ENCODE data around the gene EIF1AD.
"Not testable (repeated sequence)": the region's sequence is repeated elsewhere in the genome, so short reads cannot be mapped to it uniquely, and the experiment has no call there.

EIF1AD gene, protein sequence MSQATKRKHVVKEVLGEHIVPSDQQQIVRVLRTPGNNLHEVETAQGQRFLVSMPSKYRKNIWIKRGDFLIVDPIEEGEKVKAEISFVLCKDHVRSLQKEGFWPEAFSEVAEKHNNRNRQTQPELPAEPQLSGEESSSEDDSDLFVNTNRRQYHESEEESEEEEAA

GRCh38 chr11:66001942-66002647, at the start of gene EIF1AD, which contains the start of gene BANF1:
EIF1AD (minus strand) TSS chr11:66002157; CDS start chr11:66000389, 1,768 bp downstream.
BANF1 (plus strand) TSS chr11:66002503; CDS start chr11:66003251, 748 bp downstream.
- no peak for DNase-seq

GRCh38 chr11:66051371-66051765, 49.4 kb upstream of the EIF1AD start:
- no peak for DNase-seq

DNA sequence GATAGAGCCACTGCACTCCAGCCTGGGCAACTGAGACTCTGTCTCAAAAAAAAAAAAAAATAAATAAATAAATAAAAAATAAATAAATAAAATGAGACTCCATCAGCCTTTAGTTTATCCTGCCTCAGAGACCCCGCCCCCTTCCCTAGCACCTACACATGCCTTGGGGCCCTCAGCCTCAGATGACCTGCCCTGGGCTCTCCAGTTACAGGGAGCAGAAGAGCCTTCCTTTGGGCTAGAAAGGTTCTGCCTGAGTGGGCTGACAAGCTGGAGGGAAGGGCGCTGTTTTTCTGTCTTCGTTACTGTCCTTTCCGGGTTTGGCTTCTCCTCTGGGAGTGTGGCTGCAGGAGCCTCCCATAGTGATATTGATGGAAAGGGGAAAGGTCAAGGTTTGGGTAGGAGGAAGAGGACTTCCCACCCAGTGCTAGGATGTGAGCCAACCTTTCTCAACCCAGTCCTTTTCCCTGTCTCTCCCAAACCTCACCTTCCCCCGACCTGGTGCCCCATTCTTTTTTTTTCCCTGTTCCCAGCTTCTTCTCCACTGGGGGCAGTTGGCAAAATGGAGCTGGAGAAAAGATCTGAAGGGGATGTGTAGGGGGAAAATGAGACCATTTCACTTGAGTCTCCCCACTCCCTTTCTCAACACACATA, 48.7 kb upstream of the EIF1AD start:
- no peak for DNase-seq

DNA sequence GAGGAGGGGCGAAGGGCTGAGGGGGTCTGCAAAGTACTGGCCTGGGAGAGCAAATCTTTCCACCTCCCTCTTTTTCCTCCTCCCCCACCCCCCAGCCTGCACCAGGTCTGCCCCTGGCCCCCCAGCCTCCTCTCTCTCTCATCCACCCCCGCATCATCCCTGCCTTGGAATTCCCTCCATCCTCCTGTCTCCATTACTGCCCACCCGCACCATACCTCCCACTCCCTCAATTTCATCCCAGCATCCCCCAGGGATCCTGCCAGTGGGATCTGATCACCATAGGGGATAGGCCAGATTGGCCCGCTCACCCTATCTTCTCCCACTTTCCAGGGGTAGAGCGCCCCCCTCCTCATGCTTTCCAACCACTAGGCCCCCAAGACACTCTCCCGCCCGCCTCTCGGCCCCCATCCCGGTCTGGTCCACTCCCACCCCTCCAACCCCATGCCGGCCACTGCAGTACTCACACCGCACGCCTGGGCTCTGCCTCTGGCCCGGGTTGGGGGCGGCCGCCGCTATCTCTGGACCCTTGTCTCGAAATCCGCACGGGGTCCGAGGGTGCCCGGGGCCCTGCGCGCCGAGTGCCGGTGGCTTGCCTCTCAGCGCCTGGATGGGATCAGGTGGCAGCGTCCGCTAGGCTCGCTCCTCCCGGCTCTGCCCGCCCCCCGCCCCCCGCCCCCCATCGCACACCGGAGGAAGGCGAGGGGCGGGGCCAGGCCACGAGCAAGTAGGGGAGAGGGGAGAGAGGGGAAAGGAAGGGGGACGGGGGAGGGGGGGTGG, 46.8 kb upstream of the EIF1AD start, which contains the start of gene GAL3ST3:
GAL3ST3 (minus strand) TSS at position 615 of the 777 bp plus-strand sequence. CDS start 3,746 bp downstream, outside the sequence.
- no peak for DNase-seq

GRCh38 chr11:66047541-66048365, 45.8 kb upstream of the EIF1AD start:
- DNase-seq = no peak

DNA sequence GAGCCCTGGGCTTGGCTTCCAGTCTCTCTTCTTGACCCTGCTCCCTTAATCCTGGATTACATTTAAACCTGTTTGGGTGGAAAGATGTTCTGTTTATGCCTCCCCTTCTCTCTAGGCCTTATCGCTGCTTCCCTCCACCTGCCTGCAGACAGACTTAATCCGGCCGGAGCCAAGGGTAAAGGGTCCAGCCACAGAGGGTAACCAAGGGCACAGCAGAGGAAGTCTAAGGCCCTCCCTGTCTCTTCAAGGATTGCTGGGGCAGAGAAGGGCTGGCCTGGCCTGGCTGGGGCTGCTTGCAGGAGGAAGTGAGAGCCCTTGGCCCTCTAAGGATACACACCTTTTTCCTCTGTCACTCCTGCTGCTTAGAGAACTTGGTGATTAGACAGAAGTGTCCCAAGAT, 44.9 kb upstream of the EIF1AD start:
- no peak for DNase-seq

DNA sequence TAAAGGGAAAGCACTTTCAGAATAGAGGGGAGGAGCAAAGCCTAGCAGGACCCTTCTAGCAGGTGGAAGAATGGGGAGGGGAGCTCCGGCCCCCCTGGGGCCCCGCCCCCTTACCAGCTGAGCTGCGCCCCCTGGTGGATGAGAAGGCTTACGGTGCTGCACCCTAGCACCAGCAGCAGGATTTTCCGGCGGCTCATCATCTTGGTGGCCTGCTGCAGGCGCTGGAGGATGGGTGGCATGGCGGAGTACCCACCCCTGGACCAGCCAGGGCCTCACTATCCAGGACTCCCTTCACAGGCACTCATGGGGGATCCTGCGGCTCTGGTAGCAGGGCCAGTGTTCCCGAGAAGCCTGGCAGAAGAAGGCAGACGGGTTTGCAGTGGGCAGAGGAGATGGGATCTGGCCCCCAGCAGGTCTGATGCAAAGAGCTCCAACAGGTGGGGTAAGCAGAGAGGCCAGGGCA, 43.3 kb upstream of the EIF1AD start:
- no peak for DNase-seq

GRCh38 chr11:66044757-66045156, 42.8 kb upstream of the EIF1AD start:
- no peak for DNase-seq

GRCh38 chr11:66042996-66043906, 41.3 kb upstream of the EIF1AD start:
- DNase-seq = no peak

DNA sequence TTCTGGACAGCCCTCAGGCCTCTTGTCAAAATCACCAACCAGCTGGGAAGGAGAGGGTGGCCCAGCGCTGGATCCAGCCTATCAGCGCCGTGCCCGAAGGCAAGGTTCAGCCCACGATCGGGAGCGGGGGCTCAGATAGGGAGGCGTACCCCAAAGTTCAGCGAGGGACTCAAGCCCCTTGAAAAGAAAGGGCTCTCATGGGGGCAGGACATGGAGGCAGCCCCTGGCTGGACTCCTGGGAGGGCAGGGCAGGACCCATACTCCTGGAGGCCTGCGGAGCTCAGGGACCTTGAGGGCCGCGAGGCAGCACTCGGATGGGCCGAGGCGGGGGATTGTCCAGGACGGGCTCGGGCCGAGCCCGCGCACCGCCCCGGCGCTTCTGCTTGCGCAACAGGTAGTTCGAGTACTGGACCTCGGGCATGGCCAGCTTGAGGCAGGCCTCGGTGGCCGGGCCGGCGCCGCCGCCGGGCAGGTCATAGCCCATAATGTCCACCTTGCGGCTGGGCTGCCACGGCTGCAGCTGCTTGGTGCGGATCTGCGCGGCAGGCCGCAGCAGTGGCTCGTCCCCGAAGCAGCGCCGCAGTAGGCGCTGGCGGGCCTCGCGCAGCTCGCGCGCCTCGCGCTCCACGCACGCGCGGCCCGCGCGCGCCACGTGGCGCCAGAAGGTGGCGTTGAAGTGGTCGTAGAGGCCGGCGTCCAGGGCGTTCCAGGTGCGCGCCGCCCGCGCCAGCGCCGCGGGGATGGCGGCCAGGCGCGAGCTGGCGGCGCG, 40.5 kb upstream of the EIF1AD start:
- no peak for DNase-seq

GRCh38 chr11:66039765-66040164, 37.8 kb upstream of the EIF1AD start:
- no peak for DNase-seq

- DNase-seq = no peak
Observed at GRCh38 chr11:66037327-66037726, 35.4 kb upstream of the EIF1AD start.

DNA sequence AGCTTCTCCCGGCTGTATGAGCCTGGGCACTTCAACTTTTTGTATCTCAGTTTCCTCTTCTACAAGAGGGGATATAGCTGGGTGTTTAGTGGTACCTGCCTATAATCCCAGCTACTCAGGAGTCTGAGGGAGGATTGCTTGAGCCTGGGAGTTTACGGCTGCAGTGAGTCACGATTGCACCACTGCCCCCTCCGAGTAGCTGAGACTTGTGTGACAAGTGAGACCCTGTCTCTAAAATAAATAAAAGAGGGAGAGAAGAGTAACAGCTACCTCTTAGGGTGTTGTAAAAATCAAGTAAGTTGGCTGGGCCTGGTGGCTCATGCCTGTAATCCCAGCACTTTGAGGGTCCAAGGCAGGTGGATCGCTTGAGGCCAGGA, 34.4 kb upstream of the EIF1AD start:
- DNase-seq = no peak

DNA sequence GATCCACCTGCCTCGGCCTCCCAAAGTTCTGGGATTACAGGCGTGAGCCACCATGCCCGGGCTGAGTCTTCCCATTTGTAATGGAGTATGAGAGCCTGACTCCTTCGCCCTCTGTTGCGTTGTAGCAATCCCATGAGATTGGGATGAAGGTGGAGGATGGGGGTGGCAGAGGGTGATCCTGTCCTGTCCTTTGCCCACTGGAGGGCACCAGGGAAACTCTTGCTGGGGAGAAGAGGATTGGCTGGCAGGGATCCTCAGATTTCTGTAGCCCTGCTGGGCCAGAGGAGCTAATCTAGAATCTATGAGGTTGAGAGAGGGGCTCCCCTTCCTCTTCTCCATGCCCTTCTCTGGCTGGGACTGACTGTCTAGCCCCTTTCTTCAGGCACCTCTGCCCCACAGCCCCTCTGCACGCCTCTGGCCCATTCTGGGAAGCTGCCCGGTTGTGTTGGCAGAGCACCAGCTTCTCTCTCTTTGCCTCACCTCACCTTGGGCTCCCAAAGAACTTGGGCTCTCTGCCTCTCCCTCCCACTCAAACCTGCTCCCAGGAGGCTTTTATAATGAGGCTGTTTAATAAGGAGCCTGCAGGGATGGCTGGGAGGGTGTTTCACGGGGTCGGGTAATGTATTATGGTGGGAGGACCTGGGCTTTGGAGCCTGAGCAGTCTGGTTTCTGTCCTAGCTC, 33.8 kb upstream of the EIF1AD start:
- DNase-seq = no peak

GRCh38 chr11:66032957-66033735, 31.2 kb upstream of the EIF1AD start:
- DNase-seq = no peak

DNA sequence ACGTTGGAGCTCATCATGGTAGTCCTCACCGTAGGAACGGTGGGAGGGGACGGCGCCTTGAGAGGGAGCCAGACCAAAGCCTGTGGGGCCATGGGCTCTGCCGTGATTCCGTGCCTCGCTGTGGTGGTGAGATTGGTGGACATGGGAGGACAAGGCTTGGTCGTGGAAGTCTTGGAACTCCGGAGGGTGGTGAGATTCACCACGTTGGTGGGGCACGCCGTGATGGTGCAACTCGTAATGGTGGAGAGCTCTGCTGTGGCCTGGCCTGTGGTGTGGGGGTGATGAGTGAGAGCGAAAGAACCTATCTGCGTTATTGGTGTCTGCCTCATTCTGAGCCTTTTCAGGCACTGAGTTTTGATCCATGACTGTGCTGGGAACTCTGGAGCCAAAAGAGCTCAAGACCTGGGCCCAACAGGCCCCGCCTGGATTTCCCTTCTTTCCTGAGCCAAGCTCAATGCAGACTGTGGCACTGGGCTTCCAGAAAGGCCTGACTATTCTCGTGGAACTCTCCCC, 24.1 kb upstream of the EIF1AD start, which contains the start of gene CATSPER1:
CATSPER1 (minus strand) TSS at position 463 of the 513 bp plus-strand sequence; CDS start at position 363, 100 bp downstream.
- DNase-seq = no peak

DNA sequence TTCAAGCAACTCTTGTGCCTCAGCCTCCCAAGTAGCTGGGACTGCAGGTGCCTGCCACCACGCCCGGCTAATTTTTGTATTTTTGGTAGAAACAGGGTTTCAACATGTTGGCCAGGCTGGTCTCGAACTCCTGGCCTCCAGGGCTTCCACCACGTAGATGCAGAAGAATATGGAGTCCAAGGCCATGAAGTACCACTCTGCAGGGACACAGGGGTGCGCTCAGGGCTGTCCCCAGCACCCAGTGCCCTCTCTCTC, 21.2 kb upstream of the EIF1AD start:
- DNase-seq = not testable (repeated sequence)

- no peak for DNase-seq
Observed at GRCh38 chr11:66022401-66023185, 20.6 kb upstream of the EIF1AD start.

Measured in cortex of kidney (tissue), 1 donor.